HG03066 (cell line): ENCODE results near the gene TARS3.

Experiments
- ATAC-seq: cut with Tn5 transposase; IDR thresholded peaks from one replicate; pipeline ENCODE4 v1.9.1; 2021; ENCODE audit warnings: low read depth; ENCODE audit not compliant: unreplicated experiment

The TARS3 gene

DNA sequence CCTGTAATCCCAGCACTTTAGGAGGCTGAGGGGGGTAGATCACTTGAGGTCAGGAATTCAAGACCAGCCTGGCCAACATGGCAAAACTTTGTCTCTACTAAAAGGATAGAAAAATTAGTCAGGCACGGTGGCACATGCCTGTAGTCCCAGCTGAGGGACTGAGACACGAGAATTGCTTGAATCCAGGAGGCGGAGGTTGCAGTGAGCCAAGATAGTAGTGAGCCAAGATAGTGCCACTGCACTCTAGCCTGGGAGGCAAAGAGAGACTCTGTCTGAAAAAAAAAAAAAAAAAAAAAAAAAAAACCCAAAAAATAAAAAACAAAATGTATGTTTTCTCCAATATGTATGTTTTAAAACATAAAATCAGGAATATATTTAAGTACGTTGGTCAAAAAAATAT is 16.3 kb downstream of the TARS3 start:
- ATAC-seq: no peak

DNA sequence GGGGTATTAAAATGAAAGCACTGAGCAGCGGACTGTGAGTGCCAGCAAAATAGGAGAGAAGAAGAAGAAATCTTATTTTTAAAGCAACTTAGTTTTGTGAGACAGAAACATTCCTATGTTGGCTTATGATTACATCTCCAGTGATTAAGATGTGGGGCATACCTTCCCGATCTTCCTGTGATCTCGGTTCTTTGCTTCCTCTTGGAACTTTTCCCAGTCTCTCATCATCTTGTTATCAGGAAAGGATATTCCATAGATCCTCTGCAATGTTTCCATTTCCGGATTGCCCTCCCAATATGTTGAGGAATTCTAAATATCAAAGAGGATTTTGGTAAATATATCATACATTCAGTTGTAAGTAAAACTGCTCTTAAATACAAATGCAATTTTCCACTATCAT is 22.2 kb downstream of the TARS3 start:
- no peak for ATAC-seq

DNA sequence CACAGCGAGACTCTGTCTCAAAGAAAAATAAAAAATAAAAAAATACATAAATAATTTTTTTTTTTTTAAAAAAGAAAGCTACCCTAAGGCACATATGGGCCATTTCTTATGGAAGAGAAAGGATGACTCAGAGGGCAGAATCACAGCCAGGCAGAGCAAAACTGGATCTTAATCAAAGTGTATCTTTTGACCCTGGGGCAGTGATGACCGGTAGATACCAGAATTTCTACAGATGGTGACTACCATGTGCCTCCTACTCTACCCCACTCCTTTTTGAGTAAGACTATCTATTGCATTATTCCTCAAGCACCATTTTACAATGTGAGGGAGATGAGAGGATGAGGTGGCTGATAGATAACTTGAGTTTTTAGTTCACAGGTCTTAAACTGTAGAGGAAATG is 26.0 kb downstream of the TARS3 start:
- ATAC-seq: no peak

DNA sequence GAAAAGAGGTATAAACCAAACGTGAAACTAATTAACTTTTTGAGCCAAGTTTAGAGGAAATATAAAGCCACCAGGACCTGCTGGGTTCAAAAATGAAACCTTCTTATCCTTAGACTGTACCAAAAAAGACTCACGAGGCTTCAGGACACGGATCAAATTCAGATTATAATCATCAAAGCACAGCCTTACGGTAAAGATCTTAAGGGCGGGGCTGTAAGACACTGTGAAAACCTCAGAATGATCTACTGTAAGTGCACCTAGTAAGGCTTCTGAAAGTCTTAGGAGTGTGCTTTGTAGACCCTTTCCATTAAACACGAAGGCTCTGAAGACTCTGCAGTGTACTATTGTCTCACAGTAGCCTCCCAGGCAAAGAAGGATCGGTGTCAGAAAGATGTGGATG is 26.8 kb downstream of the TARS3 start:
- ATAC-seq: no peak

DNA sequence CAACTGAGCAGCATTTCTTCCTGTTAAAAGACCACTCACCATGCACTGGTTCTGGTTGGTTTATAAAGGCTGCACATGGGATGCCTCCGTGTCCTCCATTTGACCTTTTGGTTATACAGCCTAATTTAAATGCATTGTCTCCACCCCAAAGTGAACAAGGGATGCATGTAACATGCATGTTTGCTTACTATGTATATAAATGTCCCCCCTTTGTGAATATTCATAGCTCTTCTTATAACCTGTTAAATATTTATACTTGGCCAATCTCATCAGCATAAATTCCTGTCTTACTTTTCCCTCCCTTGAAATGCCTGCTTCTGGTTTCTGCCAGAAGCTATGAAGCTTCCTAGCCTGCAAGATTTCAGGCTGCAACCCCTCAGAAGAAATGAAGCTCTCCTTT is 27.4 kb downstream of the TARS3 start:
- ATAC-seq: no peak

DNA sequence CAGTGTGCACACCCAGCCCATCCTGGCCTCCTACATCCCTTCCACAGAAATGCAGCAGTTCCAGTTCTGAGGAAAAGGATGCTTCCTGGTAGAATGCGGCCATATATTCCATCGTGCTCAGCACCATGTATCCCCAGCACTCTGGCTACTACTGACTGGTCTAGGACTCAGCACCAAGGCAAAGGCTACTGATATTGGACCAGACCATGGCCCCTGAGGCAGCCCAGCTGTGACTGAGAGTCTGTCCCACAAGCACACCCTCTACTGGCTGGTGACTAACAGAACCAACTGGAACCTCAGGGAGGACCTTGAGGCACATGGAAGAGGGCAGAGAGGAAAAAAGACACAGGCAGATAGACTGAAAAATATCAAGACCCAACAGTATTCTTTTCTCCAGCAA is 30.0 kb downstream of the TARS3 start:
- no peak for ATAC-seq

DNA sequence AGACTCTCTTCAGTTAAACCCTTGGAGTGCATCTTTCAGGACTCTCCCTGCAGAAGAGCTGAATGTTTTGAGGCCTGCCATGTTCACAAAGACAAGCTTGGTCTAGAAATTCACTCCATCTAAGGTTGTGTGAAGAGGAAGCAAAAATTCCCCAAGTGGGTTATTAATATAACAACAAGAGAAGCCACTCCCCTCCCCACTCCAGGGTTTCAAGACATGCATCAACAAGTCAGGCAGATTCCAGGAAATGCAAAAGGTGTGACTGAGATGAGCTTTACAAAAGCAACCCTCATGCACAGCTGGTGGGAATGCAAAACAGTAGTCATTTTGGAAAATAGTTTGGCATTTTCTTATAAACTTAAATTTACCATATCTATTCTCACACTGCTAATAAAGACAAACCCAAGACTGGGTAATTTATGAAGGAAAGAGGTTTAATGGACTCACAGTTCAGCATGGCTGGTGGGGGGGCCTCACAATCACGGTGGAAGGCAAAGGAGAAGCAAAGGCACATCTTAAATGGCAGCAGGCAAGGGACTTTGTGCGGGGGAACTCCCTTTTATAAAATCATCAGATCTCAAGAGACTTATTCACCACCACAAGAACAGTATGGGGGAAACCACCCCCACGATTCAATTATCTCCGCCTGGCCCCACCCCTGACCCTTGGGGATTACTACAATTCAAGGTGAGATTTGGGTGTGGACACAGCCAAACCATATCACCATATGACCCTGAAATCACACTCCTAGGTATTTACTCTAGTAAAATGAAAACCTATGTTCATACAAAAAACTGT is 31.3 kb downstream of the TARS3 start:
- no peak for ATAC-seq

DNA sequence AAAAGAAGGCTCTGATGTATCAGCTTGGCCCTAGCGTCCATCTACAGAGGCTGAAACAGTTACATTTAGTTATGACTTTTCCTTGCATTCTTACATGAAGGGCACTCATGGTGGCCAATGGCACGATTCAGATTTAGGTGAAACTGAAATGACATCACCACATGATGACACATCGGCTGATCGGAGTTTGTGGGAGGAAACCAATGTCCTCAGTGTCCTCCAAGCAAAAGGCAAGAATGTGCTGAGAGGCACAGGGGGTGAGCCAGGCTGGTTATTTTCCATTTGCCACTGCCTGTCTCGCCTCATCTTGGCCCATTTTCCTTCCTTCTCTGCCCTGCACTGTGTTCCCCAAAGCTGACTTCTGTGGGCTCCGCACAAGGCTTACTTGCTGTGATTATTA is 34.4 kb downstream of the TARS3 start:
- ATAC-seq: no peak

DNA sequence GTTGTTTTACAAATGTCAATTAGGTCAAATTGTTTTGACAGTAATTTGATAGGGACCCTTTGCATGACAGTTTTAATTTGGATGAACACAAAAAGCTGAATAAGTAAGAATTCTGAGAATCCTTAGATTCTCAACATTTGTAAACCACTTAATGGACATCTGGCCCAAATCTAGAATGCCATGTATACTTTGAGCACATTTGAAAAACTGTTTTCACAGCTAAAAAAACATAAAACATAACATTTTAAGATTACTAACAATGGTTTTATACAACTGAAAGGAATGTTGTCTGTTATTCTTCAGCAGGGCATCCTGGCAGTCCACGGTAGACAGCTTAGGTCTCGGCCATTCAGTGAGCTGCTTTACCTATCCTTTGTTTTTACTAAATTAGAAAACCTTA is 37.6 kb downstream of the TARS3 start:
- no peak for ATAC-seq

DNA sequence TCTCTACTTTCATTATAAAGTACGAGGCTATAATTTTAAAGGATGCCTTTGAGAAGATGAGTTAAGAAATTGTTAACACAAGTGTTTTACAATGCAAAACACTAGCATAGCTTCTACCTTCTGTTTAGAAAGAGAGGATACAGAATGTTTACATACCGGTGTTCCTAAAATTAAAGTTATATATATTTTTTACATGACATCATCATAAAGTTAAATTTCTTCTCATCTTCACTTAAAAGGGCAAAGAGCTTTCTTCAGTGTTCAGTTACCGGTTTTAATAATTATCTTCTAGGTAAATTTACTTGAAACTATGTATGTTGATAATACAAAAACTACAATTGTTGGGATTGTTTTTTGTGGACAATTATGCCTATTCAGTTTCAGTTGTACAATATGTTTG is 39.4 kb downstream of the TARS3 start:
- ATAC-seq: no peak

DNA sequence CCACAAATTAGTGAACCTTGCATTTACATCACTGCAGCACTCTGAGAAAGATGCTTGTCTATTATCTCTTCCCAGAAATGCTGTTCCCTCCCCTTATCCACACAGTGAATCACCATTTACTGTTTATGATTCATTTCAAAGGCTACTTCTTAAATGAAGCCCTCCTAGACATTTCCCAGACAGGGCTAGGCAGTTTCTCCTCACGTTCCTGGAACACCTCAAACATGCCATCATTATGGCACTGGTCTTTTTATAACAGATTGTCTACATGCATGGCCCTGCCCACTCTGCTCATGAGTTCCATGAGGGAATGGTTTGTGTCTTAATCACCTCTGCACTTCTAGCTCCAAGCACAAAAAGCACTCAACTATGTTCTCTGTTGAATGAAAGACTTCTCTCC is 39.9 kb downstream of the TARS3 start:
- no peak for ATAC-seq

DNA sequence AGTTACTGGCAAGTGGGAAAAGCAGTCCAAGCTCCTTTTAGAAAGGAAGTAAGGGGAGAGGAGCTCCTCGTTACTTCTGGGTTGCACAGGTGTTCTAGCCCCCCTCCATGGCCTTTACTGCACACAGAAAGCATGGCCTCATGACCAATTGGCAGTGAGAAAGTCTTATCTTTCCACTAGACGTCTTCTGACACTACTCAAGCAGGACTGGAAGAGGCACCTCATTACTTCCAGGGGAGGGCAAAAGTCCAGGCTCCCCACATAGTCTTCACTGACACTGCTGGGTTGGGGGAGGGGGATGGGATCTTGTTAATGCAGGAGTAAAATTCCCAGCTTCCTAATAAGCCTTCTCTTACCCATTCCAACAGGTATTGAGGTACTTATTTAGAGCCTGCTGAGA is 44.5 kb downstream of the TARS3 start:
- ATAC-seq: no peak

DNA sequence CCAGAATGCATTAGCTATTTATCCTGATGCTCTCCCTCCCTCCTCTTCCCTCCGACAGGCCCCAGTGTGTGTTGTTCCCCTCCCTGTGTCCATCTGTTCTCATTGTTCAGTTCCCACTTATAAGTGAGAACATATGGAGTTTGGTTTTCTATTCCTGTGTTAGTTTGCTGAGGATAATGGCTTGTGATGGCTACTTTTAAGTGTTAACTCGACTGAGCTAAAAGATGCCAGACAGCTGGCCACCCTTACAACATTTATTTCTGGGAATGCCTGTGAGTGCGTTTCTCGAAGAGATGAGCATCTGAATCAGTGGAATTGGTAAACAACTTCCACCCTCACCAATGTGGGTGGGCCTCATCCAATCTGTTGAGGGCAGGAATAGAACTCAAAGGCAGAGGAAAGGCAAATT is 47.3 kb downstream of the TARS3 start:
- no peak for ATAC-seq

DNA sequence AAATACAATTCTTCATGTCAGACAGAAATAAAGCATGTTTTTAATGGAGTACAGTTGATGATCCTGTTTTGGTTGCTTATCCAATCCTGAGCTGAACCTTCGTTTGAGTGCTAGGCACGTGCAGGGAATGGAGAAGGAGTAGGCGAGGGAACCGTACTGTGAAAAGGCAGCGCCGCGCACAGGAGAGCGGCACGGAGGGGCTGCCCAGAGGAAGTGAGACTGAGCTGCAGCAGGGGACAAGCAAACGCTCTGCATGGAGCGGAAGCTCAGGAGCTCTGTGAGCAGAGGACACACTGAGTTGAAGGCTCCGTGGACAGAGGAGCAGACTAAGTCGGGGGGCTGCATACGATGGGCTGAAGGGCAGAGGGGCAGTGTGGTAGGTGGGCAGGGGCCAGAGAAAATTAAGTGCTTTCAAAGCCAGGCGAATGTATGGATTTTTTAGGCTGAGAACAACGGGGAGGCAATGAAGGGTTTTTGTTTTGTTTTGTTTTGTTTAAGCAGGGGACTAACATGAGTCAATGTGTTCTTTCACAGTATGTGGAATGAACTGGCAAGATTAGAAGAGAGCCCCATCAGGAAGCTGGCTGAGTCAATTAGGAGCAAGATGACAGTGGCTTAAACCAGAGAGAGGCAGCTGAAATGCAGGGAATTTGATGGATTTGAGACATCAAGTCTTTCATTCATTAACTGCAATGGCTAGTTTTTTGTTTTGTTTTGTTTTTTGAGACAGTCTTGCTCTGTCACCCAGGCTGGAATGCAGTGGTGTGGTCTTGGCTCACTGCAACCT is 48.3 kb downstream of the TARS3 start:
- no peak for ATAC-seq

DNA sequence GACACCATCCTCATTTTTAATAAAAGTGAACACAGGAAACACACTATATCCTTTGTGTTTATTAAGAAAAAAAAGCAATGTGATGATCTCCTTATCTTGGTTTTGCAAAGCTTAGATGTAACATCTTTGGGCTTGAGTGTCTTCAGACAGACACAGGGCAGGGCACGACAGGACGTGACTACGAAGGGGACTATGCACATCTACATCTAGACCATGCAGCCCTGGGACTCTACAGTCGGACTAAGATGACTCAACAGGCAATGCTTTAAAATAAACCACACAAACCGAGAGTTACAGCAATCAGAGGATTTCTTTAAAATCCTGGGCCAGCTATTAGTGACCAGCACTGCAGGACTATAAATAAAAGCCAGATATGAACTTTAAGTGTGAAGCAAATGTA is 49.3 kb downstream of the TARS3 start:
- no peak for ATAC-seq

DNA sequence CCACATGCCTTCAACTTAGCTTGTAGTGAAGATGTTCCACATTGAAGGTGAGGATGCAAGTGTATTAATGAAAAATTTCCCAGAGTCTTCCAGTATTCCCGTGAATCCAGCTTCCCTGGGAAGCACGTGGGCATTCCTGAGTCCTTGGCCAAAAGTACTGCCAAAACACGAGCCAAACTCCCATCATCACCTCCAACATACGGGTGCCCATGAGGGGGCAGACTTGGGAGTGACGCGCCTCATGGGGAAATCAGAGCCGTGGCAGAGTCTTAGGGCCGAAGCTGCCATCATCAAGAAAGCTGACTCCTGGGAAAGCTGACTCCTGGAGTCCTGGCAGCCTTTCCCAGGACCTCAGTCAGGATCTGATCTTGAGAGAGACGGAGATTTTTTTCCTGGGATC is 52.0 kb downstream of the TARS3 start:
- ATAC-seq: no peak

DNA sequence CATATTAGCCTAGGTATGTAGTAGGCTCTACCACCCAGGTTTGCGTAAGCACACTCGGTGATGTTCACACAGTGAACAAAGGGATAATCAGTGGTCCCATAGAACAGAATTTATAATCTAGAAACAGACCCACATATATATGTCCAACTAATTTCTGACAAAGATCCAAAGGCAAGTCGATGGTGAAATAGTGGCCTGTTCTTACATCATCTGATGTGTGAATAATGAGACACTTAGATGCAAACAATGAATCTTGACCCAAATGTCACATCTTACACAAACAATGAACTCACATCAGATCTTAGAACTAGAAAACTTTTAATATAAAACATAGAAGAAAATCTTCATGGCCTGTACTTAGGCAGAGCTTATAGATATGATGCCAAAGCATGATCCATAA is 54.5 kb downstream of the TARS3 start:
- ATAC-seq: no peak

DNA sequence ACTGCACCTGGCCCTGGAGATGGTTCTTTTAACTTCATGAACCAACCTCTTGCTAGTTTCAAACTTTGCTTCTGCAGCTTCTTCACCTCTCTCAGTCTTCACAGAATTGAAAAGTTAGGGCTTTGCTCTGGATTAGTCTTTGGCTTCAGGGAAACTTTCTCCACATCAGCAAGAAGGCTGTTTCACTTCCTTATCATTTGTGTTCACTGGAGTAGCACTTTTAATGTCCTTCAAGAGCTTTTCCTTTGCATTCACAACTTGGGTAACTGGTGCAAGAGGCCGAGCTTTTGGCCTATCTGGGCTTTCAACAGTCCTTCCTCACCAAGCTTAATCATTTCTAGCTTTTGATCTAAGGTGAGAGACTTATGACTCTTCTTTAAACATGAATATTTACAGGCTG is 56.4 kb downstream of the TARS3 start:
- no peak for ATAC-seq

DNA sequence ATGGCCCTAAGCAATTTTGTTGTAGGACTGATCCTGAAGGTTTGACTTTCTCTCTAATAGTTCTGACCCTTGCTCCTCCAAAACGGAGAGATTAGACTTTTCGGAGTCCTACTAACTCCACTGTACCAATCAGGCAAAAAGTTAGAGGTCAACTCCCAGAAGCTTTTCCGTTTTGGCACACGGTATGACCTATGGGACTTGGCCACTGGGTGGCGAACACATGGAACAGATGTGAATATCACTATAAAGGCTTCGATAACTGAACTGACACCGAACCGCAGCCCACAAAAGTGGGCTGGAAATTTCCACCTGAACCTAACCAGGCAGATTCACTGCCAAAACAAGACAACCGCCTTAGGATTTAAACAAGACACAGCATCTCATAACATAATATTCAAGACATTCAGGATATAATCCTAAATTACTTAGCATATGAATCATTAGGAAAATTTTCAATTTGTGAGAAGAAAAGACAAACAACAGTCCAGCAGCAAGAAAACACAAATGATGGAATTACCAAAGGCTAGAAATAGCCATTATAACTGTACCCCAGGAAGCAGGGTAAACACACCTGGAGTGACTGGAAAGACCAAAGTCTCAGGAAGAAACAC is 59.9 kb downstream of the TARS3 start:
- no peak for ATAC-seq

DNA sequence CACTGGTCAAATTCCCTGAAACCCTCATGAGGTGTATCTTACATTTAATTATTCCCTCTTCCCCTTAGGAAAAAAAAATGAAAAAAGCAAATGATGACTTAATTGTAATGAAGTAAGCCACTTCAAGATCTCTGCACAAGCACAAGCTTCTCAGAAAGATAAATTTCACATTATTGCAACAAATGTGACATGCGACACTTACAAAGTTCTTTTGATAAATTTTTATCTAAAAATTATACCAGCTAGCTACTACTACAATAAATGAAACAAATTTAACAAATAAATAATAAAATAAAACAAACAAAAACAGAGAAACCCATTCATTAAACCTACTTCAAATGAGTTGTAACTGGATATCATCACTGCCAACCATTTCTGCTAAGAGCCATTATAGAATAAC is 62.1 kb downstream of the TARS3 start:
- ATAC-seq: no peak

DNA sequence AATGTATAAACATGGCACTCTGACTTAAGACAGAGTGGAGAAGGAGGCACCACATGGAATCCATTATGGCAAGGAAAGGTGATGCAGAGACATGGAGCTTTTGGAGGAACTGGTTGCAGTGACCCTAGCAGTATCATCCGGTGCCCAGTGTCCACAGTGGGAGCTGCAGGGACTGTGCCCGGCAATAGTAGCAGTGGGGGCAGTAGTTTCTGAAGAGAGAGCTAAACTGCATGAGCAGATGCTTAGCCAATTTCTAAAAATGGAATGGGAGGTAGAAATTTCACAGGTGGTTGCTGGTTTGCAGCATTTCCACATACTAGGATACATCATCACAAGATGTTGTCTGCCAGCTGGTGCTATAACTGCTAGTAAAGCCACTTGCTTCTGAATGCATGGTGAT is 64.3 kb downstream of the TARS3 start:
- ATAC-seq: no peak
